GM21515 (cell line): ENCODE measurements around the gene MAP2K5.

Source experiments
- ATAC-seq: cut with Tn5 transposase; IDR thresholded peaks from one replicate; pipeline ENCODE4 v1.9.1; 2021; ENCODE audit not compliant: unreplicated experiment

The MAP2K5 gene

GRCh38 chr15:67832897-67833709 is 290.6 kb downstream of the MAP2K5 start:
- ATAC-seq = no peak

DNA sequence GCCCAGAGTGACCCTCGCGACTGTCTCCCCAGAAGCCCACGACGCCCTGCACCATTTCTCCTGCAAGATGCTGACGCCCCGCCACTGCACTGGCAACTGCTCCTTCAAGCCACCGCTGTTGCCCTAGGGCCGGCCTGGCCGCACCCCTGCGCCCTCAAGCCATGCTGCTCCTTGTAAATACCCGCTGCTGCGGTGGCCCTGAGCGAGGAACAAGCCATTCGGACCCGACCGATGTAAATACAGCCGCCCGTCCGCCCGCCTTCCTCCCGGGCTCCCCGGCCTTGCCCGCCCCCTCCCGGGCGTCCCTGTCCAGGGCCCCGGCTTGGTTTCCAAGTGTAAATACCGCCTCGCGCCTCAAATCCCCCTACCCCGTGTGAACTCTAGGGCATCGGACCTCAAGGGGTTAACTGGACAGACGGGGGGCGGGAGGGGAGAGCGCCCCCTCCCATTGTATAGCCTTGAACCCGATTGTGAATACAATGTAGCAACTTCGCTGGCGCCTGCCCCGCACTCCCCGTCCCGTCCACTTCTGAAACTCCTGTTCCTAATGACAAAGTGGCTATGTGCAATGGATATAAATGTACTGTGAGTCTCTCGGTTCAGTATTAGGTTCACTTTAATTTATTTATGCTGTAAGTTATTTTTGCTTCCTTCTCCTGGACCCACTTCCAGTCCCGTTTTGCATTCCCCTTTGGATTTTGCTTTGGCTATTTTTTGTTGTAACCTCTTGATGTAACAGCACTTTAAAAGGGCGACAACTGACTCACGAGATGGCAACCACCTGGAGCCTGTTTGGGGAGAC is 291.4 kb downstream of the MAP2K5 start:
- ATAC-seq = no peak

DNA sequence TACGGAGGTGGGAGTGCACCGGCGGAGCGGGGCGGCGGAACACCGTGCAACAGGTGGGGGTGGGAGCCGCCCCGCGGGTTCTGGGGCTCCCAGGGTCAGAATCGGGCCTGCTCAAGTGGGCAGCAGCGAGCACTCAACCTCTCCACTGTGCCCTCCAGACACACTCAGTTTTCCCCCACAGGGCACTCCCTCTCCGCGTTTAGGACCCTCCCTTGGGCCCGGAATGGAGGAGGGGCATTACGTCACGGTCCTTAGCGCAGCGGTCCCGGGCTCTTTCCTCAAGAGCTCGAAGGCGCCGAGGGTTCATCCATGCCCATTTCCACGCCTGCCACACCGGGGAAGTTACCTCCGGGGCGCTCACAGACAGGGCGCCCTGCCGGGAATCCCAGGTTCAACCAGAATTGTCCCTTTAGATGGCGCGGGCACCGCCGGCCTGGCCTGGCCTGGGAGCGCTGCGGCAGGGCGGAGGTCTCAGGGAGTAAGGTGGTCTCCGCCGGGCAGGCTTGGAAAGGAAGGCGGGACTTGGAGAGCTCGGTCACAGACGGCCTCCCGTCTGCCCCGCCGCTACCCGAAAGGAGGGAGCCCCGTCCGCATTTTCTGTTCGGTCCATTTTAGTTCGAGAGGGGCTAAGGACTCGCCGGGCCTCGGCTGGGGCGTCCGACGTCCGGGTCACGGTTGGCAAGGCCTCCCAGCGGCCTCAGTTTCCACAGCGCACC is 292.2 kb downstream of the MAP2K5 start:
- ATAC-seq = no peak

- no peak for ATAC-seq
Observed at GRCh38 chr15:67835297-67836133, 293.0 kb downstream of the MAP2K5 start.

DNA sequence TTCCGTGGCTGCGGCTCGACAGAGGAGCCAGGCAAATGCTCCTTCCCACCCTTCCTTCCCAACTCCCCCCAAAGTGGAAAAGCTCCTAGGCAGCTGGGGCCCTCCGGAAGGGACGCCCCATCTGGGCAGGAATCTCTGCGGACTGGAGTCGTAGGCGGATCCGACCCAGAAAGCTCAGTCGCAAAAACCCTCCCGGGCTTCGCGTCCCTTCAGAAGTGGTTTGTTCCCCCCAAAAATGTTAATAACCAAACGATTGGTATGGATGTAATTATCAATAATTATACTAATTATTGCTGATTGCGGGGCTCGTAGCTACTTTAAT is 293.6 kb downstream of the MAP2K5 start:
- no peak for ATAC-seq

DNA sequence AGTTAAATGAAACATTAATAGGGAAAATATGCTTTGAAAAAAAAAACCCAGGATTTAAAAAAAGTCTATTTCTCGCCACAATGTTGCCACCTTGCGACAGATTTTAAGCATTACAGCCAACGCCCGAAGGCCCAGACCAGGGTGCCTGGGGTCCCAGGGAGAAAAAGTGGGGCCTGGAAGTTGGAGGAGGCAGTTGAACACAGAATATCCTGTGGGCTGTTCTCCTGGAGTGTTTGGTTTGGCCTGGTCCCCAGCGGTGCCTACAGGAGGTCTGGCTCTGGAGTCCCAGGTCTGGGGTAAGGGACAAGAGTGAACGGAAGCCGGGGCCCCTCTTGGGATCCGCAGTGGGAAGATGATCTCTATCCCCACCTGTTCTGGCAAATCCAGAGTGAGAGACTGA is 294.0 kb downstream of the MAP2K5 start:
- no peak for ATAC-seq

DNA sequence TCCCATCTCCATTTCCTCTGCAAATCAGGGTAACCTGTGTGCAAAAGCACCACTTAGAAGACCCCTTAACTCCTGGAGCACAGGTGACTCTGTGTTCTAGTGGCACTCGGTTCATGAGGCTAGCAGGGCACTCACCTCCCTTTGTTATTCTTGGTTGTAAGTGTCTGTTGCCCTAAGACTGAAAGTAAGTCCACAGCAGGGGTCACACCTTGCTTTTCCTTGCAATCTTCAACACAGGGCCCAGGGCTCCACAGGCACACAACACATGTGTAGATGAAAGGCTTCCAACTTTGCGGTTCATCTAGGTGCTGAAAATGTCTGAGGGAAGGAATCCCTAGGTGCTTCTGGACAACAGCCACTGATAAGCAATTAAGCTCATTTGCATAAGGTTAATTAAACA is 294.5 kb downstream of the MAP2K5 start:
- no peak for ATAC-seq

- no peak for ATAC-seq
Observed at GRCh38 chr15:67838789-67839332, 296.4 kb downstream of the MAP2K5 start.

DNA sequence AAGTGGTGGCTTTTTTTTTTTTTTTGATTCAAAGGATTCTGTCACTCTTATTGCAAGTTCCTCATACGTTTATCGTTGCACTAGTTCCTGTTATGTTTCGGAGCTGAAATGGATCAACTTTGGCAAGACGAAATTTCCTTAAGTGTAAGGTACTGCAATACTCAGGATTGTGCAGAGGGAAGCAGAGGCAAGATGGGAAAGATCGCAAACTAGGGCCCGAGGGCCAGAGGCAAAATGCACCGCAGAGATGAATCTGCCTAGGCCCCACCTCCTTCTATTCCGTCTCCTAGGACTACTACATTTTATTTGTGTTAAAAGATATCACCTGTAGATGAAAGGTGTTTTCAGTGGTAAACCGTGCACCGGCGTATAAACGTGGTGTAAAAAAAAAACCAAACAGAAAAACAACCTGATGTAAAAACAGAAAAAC is 297.0 kb downstream of the MAP2K5 start:
- peak; percentile 9 for ATAC-seq

DNA sequence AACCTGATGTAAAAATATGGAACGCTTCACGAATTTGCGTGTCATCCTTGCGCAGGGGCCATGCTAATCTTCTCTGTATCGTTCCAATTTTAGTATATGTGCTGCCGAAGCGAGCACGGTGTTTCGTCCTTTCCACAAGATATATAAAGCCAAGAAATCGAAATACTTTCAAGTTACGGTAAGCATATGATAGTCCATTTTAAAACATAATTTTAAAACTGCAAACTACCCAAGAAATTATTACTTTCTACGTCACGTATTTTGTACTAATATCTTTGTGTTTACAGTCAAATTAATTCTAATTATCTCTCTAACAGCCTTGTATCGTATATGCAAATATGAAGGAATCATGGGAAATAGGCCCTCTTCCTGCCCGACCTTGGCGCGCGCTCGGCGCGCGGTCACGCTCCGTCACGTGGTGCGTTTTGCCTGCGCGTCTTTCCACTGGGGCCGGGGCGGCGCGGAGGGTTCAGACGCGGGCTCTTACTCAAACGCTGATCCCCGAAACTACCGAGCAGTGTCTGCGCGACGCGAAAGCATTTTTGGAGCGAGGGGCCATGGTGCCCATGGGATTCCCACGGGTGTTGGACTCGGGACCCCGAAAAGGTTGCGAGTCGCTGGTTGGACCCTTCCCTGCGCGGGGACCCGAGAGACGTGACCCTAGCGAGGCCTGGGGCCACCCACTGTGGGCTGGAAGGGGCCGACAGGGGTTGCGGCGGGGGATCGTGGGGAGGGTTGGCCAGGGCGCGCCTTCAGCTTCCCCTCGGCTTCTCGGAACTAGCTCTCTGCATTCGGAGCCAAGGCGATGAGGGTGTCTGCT is 297.6 kb downstream of the MAP2K5 start, which contains the start of gene RNU6-1:
TSS of gene RNU6-1 (minus strand) at position 117 of the 820 bp plus-strand sequence.
- ATAC-seq = peak; percentile 79

- no peak for ATAC-seq
Observed at GRCh38 chr15:67840749-67841512, 298.4 kb downstream of the MAP2K5 start.

GRCh38 chr15:67841513-67841762 is 298.9 kb downstream of the MAP2K5 start:
- ATAC-seq = no peak

DNA sequence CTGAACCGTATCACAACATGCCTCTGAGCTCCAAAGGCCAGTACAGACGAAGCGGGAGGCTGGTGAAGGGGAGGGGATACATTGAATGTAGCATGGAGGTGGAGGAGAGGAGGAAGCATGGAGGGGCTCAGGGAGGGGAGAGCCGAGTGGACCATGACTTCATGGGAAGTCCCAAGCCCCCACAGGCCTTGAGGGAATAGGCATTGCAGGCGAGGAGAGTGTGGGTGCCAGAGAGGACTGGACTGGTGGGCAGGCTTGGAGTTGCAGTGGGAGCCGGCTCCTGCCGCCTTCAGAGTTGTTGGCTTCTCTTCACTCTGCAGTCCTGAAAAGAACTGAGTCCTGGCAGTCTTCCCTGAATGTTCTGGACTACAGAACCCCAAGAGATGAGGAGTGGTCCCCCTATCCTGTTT is 300.6 kb downstream of the MAP2K5 start:
- ATAC-seq = no peak

GRCh38 chr15:67843571-67844387 is 301.3 kb downstream of the MAP2K5 start:
- no peak for ATAC-seq

DNA sequence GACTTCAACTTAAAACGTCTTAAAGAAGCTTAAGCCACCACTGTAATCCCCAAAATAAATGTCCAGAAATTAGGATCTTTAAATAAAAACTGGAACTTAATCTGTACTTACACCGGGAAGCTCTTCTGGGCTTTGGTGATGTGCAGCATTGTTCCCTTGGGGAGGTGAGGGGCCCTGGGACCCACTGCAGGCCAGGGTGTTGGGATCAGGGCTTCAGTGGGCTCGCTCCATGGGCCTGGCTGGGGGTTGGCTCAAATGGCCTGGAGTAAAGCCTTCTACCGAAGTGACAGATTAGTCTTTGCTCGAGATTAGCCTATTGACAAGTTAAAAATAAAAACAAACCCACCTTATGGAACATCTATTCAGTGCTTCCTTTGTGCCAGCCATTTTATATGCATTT is 303.5 kb downstream of the MAP2K5 start:
- no peak for ATAC-seq

DNA sequence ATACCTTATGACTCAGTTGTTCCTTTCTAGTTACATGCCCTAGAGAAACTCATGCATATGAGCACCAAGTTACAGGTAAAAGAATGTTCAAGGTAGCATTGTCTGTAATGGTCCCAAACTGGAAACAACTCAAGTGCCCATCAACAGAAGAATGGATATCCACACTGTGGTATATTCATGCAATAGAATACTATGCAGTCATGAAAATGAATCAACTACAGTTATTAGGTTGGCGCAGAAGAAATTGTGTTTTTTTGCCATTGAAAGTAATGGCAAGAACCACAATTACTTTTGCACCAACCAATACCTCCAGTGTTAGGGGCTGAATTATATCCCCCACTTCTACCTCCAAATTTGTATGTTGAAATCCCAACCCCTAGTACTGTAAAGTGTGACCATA is 307.0 kb downstream of the MAP2K5 start:
- no peak for ATAC-seq

DNA sequence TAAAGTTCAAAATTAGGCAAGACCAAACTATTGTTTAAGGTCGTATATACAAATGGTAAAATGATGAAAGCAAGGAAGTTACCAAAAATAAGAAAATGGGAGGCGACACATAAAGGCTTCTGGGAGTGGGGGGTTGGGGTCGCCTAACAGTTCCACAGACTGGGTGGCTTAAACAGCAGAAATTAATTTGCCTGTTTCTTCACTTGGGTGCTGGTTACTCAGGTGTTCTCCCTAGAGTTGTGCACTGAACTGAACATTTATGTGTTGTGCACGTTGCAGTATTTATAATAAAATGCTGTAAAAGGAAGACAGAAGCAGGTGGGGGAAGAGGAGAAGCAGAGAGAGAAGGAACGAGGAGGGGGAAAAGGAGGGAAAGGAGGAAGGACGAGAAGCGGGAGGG is 307.8 kb downstream of the MAP2K5 start:
- no peak for ATAC-seq

DNA sequence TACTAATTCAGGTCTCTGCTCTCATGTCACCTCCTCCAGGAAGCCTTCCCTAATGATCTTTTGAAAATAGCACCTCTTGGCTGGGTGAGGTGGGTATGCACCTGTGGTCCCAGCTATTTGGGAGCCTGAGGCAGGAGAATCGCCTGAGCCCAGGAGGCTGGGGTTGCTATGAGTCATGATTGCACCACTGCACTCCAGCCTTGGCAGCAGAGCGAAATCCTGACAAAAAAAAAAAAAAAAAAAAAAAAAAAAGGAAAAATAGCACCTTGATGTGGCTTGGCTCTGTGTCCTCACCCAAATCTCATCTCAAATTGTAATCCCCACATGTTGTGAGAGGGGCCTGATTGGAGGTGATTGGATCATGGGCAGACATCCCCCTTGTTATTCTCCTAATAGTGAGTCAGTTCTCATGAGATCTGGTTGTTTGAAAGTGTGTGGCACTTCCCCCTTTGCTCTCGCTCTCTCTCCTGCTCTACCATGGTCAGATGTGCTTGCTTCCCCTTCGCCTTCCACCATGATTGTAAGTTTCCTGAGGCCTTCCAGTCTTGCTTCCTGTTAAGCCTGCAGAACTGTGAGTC is 308.6 kb downstream of the MAP2K5 start:
- no peak for ATAC-seq
